GM23248 (cell line): ENCODE results near the gene SLC16A3.

Experiments
- EZH2 ChIP-seq: fragments of 200-600 bp; sonication (generic); IDR thresholded peaks from 2 replicates; pipeline ENCODE4 v1.6.1; 2018; ENCODE audit warnings: antibody characterized with exemption, mild to moderate bottlenecking; ENCODE audit not compliant: insufficient read depth, poor library complexity, severe bottlenecking
- EZH2phosphoT487 ChIP-seq: fragments of 200-600 bp; sonication (generic); IDR thresholded peaks from 2 replicates; pipeline ENCODE4 v1.6.1; 2018; ENCODE audit warnings: antibody characterized with exemption, moderate library complexity, mild to moderate bottlenecking, low read depth; ENCODE audit not compliant: insufficient read depth

DNA sequence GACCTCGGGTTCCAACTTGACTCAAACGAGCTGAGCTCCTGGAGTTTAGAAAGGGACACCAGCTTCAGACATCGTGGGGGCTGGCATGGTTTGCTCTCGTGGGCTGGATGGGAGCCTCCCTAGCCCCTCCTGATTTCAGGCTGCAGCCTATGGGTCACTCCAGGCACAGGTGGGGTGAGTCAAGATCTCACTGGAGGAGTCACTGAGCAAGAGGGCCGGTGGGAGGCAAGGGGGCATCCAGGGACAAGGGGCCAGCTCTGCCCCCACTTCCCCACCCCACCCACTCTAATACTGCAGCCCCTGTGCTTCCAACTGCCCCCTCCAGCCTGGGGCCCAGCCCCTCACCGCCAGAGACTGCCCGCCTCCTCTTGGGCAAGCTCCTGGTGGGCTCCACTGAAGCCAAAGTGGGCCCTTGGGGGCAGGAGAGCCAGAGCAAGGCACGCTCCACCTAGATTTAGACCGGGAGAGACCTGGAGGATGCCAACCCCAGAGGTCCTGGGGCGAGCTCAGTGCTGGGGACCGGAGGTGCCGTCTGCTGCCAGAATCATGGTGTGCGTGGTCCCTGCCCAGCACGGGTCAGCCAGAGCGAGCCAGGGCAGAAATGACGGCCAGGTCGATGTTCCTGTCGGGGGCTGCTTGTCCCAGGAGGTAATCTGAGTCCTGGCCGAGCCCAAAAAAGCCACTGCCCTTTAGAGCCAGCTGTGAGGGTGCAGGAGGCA lies 6.4 kb downstream of the SLC16A3 start:
- TF ChIP-seq EZH2, result no peak
- TF ChIP-seq EZH2phosphoT487, result no peak
